Endothelial cell (in vitro differentiated cells): ENCODE data around the gene BBS5. TPM values are rescaled to one million over a fixed set of nuclear protein-coding genes. Genes with fewer than 3 reads are reported as not detected.
"Not testable (repeated sequence)": the region's sequence is repeated elsewhere in the genome, so short reads cannot be mapped to it uniquely, and the experiment has no call there.

Experiments
- DNase-seq: peaks from one replicate; pipeline ENCODE4 v3.0.0; 2021; ENCODE audit warnings: low spot score
- H3K27ac Mint-ChIP-seq: one replicate; pipeline ENCODE4 v1.8.0; 2021; ENCODE audit warnings: mixed read lengths, inconsistent platforms; ENCODE audit not compliant: unreplicated experiment
- H3K27me3 Mint-ChIP-seq: one replicate; pipeline ENCODE4 v1.8.0; 2021; ENCODE audit warnings: mild to moderate bottlenecking, moderate library complexity, mixed read lengths, inconsistent platforms; ENCODE audit not compliant: unreplicated experiment
- H3K36me3 Mint-ChIP-seq: one replicate; pipeline ENCODE4 v1.8.0; 2021; ENCODE audit warnings: mild to moderate bottlenecking, low read depth, mixed read lengths, inconsistent platforms; ENCODE audit not compliant: unreplicated experiment
- H3K4me1 Mint-ChIP-seq: one replicate; pipeline ENCODE4 v1.8.0; 2021; ENCODE audit warnings: mild to moderate bottlenecking, mixed read lengths, inconsistent platforms; ENCODE audit not compliant: unreplicated experiment
- H3K4me3 Mint-ChIP-seq: one replicate; pipeline ENCODE4 v1.8.0; 2021; ENCODE audit warnings: mild to moderate bottlenecking, mixed read lengths, inconsistent platforms; ENCODE audit not compliant: unreplicated experiment
- H3K9me3 Mint-ChIP-seq: one replicate; pipeline ENCODE4 v1.8.0; 2021; ENCODE audit warnings: mixed read lengths, inconsistent platforms; ENCODE audit not compliant: unreplicated experiment
- total RNA-seq: library from RNA; stranded (reverse); fragmentation: NEBNext Ultra II Directional; extraction: Animal tissue kit (Norgen Biotek cat#: 25700); gene quantifications from one replicate; pipeline ENCODE4 v1.2.1, GENCODE V29; 2021; ENCODE audit not compliant: unreplicated experiment
- TF ChIP-seq, protein P1 (sequence below): fragments of 200-600 bp; sonication (generic); IDR thresholded peaks from one replicate; pipeline ENCODE4 v1.5.0; 2021; ENCODE audit warnings: antibody characterized with exemption; ENCODE audit not compliant: unreplicated experiment

Gene BBS5
- total RNA-seq, 1 donor from 2014 or later = 3.2 TPM

- DNase-seq = no peak
- Mint-ChIP-seq H3K4me1 (no peaks in the 10 kb centered on the region), H3K36me3 (no peaks in the 10 kb centered on the region), H3K27ac (no peak overlapping the region), H3K4me3 (no peak overlapping the region), H3K27me3 (no peaks in the 10 kb centered on the region), H3K9me3 (no peaks in the 10 kb centered on the region)
- TF ChIP-seq, protein P1, sequence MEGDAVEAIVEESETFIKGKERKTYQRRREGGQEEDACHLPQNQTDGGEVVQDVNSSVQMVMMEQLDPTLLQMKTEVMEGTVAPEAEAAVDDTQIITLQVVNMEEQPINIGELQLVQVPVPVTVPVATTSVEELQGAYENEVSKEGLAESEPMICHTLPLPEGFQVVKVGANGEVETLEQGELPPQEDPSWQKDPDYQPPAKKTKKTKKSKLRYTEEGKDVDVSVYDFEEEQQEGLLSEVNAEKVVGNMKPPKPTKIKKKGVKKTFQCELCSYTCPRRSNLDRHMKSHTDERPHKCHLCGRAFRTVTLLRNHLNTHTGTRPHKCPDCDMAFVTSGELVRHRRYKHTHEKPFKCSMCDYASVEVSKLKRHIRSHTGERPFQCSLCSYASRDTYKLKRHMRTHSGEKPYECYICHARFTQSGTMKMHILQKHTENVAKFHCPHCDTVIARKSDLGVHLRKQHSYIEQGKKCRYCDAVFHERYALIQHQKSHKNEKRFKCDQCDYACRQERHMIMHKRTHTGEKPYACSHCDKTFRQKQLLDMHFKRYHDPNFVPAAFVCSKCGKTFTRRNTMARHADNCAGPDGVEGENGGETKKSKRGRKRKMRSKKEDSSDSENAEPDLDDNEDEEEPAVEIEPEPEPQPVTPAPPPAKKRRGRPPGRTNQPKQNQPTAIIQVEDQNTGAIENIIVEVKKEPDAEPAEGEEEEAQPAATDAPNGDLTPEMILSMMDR = no peak
These were observed 31.2 kb downstream of the BBS5 start for GRCh38 chr2:169510496-169510895.

- Mint-ChIP-seq H3K4me1 (no peaks in the 10 kb centered on the region), H3K36me3 (no peaks in the 10 kb centered on the region), H3K9me3 (no peaks in the 10 kb centered on the region), H3K4me3 (no peak overlapping the region), H3K27ac (no peak overlapping the region), H3K27me3 (no peaks in the 10 kb centered on the region)
- TF ChIP-seq, protein P1 = no peak
- no peak for DNase-seq
These were observed 32.5 kb downstream of the BBS5 start for GRCh38 chr2:169511818-169512217.

GRCh38 chr2:169512525-169512924 is 33.2 kb downstream of the BBS5 start:
- no peaks in the 10 kb centered on the region for H3K4me1 Mint-ChIP-seq
- H3K36me3 Mint-ChIP-seq = no peaks in the 10 kb centered on the region
- DNase-seq = no peak
- H3K27me3 Mint-ChIP-seq = no peaks in the 10 kb centered on the region
- H3K27ac Mint-ChIP-seq = no peak overlapping the region
- TF ChIP-seq, protein P1 = no peak
- H3K4me3 Mint-ChIP-seq = no peak overlapping the region
- no peaks in the 10 kb centered on the region for H3K9me3 Mint-ChIP-seq

DNA sequence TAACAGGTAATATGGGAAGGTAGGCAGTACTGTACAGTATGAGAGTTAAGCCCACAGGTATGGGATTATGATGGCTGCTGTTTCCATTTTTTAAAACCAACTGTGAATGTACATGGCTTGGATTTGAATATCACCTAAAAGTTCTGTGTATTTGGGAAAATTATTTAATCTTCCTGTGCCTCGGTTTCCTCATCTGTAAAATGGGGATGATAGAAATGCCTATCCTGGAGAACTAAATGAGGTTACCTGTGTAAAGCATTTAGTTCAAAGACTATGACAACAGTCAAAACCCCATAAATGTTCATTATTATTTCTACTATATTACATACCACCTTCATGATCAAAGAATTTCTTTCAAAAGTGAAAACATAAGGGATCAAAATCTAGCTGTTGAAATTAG is 33.8 kb downstream of the BBS5 start:
- Mint-ChIP-seq H3K4me1 (no peaks in the 10 kb centered on the region), H3K36me3 (no peaks in the 10 kb centered on the region), H3K27me3 (no peaks in the 10 kb centered on the region), H3K9me3 (no peaks in the 10 kb centered on the region), H3K27ac (no peak overlapping the region), H3K4me3 (no peak overlapping the region)
- TF ChIP-seq, protein P1 = no peak
- no peak for DNase-seq

GRCh38 chr2:169513926-169514325 is 34.6 kb downstream of the BBS5 start:
- no peaks in the 10 kb centered on the region for H3K27me3 Mint-ChIP-seq
- no peak for DNase-seq

GRCh38 chr2:169514758-169515157 is 35.5 kb downstream of the BBS5 start:
- DNase-seq, H3K36me3 Mint-ChIP-seq, H3K4me1 Mint-ChIP-seq, H3K27me3 Mint-ChIP-seq, H3K9me3 Mint-ChIP-seq, H3K27ac Mint-ChIP-seq, H3K4me3 Mint-ChIP-seq: not testable (repeated sequence)

More at GRCh38 chr2:169513926-169514325, 34.6 kb downstream of the BBS5 start:
- TF ChIP-seq, protein P1 = no peak
- Mint-ChIP-seq H3K4me3 (no peak overlapping the region), H3K27ac (no peak overlapping the region), H3K9me3 (no peaks in the 10 kb centered on the region), H3K36me3 (no peaks in the 10 kb centered on the region), H3K4me1 (no peaks in the 10 kb centered on the region)

- not testable (repeated sequence) for H3K4me1 Mint-ChIP-seq, H3K27ac Mint-ChIP-seq, DNase-seq, H3K9me3 Mint-ChIP-seq, H3K36me3 Mint-ChIP-seq, H3K4me3 Mint-ChIP-seq, H3K27me3 Mint-ChIP-seq
These were observed 37.2 kb downstream of the BBS5 start for GRCh38 chr2:169516488-169516995.
